ENCODE data around the gene BLCAP.
"Not testable (repeated sequence)": the region's sequence is repeated elsewhere in the genome, so short reads cannot be mapped to it uniquely, and the experiment has no call there.

Gene BLCAP

GRCh38 chr20:37516811-37517750 lies 10.6 kb downstream of the BLCAP start:
- no peak for DNase-seq (ENCODE audit: low read depth in 3 of 3)

GRCh38 chr20:37515876-37516275 lies 11.8 kb downstream of the BLCAP start:
- no peak for DNase-seq (ENCODE audit: low read depth in 3 of 3)

DNA sequence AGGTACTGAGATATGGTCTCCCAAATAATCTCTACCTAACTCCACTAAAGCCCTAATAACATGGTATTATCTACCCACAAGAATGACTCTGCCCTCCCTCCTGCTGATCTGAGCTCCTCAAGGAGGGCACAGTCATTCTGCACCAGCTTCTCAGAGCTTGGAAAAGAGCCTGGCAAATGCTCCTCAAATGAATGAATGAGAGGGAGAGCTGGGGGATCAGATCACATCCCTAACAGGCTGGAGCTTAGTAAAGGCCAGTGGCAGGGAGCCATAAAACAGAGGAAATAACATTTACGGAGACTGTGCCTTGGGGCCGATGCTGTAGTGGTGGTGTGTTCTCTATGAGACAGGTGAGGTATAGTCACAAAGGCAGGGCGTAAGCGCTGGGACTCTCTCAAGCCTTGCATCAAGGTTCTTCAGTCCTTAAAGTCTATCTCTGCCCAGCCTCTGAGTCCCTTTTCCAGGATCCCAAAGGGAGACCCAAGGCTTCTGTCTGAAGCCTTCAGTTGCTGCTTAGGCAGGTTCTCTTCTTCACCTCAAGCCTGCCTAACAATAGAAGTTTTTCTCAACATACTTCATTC lies 13.8 kb downstream of the BLCAP start:
- no peak for DNase-seq (ENCODE audit: low read depth in 3 of 3)

DNA sequence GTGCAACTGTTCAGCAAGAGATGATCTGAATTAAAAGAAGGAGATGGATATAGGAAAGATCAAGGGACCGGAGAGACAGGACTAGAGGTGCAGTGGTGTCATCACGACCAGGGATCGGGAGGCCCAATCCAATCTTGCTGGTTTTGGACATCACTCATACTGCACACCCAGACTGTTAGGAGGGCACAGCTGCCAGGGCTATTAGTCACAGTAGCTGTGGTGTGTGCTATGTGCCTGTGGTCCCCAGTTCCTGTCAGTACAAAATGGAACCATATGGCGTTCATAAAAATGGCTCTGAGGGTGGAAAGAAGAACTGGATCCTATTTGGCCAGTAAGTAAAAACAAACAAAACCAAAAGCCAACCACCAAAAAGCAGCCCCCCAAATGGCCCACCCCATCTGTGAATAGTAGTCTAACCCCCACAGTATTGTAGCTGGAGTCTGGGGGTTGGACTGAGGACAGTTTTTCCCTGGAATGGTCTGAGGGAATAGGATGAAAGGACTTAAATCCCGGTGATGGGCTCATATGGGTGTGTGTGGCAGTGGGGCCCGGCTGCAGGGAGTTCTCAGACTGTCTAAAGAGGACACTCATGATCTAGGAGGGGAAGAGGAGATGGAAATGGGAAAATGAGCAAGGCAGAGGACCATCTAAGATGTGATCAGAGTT lies 15.9 kb downstream of the BLCAP start:
- no peak for DNase-seq (ENCODE audit: low read depth in 3 of 3)

DNA sequence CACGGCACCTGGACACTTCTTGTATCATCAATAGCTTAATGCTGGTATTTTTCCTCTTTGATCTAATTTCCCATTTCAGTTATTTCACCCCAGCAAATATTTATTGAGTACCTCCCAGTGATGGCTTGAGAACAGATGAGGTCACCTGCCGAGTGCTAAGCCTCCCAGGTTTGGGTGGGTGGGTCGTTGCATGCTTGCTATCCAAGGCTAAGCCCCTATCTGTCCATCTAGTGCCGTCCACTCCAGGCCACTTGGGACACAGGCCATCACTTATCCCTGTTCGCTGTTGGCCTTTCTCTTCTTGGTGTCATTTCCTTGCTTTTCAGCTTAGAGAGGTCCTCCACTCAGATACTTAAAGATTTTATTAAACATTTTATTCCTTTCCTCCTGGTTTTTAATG lies 17.4 kb downstream of the BLCAP start:
- no peak for DNase-seq (ENCODE audit: low read depth in 3 of 3)

GRCh38 chr20:37506152-37506725 lies 21.4 kb downstream of the BLCAP start:
- DNase-seq (ENCODE audit: low read depth in 3 of 3), result no peak

GRCh38 chr20:37505263-37506151 lies 22.2 kb downstream of the BLCAP start:
- no peak for DNase-seq (ENCODE audit: low read depth in 3 of 3)

DNA sequence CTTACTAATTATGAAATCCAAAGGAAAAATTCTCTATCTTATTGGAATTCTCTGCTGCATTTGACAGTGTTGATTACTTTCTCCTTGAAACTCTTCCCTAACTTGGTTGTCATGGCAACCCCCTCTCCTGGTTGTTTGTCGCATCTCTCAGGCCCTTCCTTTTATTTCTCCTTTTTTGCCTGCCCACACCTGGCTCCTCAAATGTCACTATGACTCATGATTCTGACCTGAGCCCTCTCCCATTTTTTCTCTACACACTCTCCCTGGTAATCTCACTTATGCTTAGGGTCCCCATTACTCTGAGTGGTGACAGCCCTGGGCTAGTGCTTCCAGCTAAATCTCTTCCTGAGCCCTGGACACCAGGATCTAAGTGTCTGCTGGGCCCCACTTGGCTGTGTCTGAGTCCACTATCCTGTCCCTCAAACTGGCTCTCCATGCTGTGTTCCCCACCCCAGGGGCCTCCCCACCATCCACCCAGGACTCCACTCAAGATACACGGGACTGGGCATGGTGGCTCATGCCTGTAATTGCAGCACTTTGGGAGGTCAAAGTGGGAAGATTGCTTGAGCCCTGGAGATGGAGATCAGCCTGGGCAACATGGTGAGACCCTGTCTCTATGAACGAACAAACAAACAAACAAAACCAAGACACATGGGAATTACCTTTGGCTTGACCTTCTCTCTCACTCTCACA lies 23.1 kb downstream of the BLCAP start:
- no peak for DNase-seq (ENCODE audit: low read depth in 3 of 3)

DNA sequence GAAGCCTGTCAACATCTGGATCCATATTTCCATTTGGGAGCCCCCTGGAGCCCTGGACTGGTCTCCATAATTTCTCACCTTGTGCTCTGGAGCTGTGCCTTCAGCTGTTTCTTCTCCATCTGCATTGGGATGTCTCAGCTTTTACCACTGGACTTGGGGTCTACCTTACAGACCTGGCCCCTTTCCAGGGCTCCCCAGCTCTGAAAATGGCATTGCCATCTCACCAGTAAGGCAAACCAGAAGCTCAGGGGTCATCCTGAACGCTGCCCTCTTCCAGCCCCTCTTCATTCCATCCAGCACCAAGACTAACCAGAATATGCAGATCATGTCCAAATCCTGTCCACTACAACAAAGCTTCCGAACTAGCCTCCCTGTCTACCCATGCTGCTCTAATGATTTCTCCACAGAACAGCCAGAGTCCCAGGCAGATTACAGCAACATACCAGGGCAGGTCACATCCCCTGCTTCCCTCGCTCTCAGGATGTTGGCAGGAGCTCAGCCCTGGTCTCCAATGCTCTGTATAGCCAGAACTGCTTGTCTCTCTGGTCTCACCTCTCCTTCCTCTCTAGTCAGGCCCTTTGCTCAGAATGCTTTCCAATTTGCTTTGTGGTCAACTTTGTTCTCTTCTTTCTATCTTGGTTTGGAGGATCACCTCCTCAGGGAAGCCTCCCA lies 24.3 kb downstream of the BLCAP start:
- DNase-seq (ENCODE audit: low read depth in 3 of 3), result no peak

- DNase-seq (ENCODE audit: low read depth in 3 of 3), result no peak
Measured at GRCh38 chr20:37502654-37503053, 25.0 kb downstream of the BLCAP start.

GRCh38 chr20:37501940-37502339 lies 25.7 kb downstream of the BLCAP start:
- DNase-seq (ENCODE audit: low read depth in 3 of 3), result no peak

DNA sequence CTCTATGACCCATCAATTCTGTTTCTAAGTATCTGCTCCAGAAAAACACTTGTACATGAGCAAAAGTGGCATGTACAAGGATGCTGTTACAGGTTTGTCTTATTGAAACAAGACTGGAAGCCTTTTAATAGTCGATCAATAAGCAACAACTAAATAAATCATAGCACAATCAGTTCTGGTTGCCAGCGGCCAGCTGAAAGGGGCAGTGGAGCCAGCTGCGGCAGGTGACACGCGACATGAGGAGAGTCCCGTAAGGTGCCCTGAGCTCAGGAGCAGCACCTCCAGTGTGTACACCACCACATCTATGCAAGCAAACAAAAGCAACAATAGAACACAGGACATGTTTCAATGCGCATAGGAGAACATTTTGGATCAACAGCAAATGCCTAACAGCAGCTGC lies 27.4 kb downstream of the BLCAP start:
- no peak for DNase-seq (ENCODE audit: low read depth in 3 of 3)

DNA sequence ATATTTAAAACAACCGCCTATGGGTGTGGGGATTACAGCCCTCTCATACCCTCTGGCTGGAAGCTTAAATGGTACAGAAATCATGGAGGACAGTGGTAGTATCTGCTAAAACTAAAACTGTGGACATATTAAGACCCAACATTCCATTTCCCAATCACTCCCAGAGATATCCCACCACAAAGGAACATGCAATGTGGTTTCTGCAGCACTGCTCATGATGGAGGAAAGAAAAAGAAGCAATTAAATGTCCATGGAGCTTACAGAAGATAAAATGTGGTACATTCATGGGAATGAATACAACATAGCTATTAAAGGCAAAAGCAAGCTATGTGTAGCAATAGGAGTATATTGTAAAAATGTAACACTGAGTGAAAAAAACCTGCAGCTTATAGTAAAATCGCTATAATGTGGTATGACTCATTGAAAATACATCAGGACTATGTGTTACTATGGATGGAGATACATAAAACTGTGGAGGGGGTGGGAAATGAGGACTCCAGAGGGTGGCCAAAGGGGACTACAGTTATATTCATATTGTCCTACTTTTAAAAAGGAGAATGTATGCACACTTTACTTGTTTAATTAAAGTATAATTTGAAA lies 29.5 kb downstream of the BLCAP start:
- DNase-seq (ENCODE audit: low read depth in 3 of 3), result no peak

GRCh38 chr20:37494796-37495195 lies 32.9 kb downstream of the BLCAP start:
- no peak for DNase-seq (ENCODE audit: low read depth in 3 of 3)

- no peak for DNase-seq (ENCODE audit: low read depth in 3 of 3)
Measured at GRCh38 chr20:37494301-37494700, 33.4 kb downstream of the BLCAP start.

- DNase-seq (ENCODE audit: low read depth in 3 of 3), result no peak
Measured at GRCh38 chr20:37492945-37493344, 34.7 kb downstream of the BLCAP start.

- no peak for DNase-seq (ENCODE audit: low read depth in 3 of 3)
Measured at GRCh38 chr20:37492096-37492625, 35.5 kb downstream of the BLCAP start.

DNA sequence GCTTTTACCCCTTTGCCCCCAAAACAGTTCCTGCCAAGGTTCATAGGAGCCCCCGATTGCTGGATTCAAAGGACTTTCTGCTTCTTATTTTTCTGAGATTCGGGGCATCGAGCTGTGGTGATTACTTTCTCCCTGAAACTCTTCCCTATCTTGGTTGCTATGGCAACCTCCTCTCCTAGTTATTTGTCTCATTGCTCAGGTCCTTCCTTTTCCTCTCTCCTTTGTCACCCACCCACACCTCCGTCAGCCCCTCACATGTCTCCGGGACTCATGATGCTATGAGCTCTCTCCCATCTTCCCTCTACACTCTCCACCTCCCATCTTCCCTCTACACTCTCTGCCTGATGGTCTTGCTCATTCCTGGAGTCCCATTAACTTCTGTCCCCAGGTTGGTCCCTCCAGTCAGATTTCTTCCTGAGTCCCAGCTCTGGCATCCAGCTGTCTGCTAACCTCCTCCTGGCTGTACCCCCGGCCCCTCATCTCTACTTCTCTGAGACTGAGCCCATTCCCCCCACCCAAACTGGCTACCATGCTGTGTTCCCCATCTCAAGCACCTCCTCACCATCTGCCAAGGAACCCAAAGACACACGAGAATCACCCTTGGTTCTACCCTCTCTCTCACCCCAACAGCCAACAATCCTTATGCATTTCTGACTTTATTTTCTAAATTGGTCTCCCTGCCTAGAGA lies 36.9 kb downstream of the BLCAP start:
- DNase-seq (ENCODE audit: low read depth in 3 of 3), result no peak

DNA sequence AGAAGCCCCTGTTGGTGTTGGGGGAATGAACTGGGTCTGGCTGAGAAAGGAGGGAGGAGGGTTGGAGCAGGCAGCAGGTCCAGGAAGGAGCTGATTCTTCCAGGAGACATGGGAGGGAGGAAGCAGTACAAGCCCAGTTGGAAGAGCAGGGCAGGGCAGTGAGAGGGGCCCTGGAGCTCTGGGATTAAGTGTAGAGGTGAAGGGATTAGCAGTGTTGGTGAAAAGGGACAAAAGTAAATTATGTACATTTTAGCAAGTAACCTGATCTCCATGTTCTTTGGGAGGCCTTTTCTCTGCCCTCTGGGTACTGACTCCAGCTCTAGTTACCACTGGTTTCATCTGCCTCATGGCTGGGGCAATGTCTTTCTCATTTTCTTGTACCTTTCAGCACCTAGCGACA lies 41.5 kb downstream of the BLCAP start:
- not testable (repeated sequence) for DNase-seq (ENCODE audit: low read depth in 3 of 3)
